ENCODE measurements around the gene GAL. TPM values are rescaled to one million over a fixed set of nuclear protein-coding genes. Genes with fewer than 3 reads are reported as not detected.

GAL gene
- total RNA-seq, 1 experiment from 2014 or later, result 0.29 TPM

DNA sequence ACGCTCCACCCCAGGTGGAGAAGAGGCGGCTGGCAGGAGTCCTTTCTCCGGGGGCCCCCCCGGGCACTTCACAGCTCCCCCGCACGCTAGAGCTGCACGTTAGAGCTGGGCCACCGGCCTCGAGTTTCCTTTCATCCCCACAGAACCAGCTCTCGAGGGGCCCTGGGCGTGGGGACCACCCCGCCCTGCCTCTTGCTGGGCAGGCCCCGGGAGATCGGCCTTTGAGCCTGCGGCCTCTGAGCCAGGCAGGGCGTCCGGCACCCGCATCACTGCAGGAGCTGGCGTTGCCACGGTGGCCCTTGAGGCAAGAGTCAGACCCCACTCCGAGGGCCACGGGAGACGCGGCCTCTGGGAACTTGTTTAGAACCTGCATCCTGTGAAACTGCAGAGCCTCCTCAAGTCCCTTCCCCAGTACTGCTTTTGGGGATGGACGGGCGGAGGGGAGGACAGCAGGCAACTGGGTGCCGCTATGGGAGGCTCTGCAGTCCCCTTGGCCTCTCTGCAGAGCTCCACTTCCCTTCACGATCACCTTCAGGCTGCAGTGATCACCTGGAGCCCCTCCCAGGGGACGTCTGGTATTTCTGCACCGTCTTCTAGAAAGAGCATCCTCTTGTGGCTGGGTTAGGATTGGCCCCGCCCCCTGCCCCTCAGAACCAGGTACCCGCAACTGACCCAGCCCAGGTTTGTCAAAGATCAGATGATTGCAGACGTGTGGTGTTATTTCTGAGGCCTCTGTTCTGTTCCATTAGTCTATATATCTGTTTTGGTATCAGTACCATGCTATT is 13.9 kb upstream of the GAL start:
- no peak for DNase-seq (ENCODE audit: low read depth, low spot score)
- in situ Hi-C loops (cut with HindIII; ENCODE audit: low pct_unique_long_range_greater_than_20kb, low sequenced_read_pairs), result no loop called here

DNA sequence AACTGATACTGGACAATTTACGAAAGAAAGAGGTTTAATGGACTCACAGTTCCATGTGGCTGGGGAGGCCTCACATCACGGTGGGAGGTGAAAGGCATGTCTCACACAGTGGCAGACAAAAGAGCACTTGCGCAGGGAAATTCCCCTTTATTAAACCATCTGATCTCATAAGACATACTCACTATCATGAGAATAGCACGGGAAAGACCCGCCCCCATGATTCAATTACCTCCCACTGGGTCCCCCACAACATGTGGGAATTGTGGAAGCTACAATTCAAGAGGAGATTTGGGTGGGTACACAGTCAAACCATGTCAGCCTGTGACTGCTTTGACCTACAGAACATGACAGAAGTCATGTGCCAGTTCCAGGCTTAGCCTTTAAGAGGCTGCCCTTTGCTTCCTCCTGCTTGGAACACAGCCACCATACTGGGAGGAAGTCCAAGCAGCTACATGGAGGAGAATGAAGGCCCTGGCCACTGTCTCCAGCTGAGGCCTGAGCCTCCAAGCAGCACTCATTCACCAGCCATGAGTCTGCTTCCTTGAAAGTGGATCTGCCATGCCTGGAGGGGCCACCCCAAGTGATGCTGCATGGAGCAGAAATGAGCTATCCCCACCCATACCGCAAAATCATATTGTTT is 10.9 kb upstream of the GAL start:
- in situ Hi-C loops (cut with HindIII; ENCODE audit: low pct_unique_long_range_greater_than_20kb, low sequenced_read_pairs), result no loop called here
- DNase-seq (ENCODE audit: low read depth, low spot score), result no peak

DNA sequence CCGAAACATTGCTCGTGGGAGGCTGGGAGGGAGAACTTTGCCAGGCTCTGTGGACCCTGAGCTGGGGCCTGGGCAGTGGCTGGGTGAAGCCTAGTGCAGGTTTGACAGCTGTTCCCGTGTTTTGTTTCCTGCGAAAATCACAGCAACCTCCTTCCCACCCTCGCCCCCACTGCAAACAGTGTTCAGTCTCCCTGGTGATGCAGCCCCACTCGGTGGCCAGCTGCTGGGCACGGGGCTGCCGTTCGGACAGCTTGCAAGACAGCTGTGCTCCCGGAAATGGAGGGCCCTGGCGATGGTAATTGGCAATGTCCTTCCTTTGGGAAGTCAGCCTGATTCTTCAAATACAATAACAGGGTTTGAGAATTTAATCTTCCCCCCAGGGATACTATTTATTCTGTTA is 10.4 kb upstream of the GAL start:
- in situ Hi-C loops (cut with HindIII; ENCODE audit: low pct_unique_long_range_greater_than_20kb, low sequenced_read_pairs), result no loop called here
- no peak for DNase-seq (ENCODE audit: low read depth, low spot score)

DNA sequence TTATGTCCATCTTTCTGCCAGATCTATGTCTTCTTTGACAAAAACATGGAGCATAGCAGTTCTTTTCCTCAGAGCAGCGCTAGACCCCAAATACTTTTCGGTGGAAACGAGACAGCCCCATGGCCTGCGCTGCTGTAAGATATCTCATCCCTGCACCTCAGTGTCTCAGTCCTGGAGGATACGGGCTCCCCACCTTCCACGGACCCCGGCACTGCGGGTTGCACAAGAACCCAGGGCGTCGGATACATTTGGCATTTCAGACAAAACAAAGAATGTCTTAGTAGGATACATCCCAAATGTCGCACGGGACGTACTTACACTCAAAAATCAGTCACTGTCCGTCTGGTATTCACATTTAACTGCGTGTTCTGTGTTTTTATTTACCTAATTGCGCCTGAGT is 9.9 kb upstream of the GAL start:
- in situ Hi-C loops (cut with HindIII; ENCODE audit: low pct_unique_long_range_greater_than_20kb, low sequenced_read_pairs), result no loop called here
- DNase-seq (ENCODE audit: low read depth, low spot score), result no peak

DNA sequence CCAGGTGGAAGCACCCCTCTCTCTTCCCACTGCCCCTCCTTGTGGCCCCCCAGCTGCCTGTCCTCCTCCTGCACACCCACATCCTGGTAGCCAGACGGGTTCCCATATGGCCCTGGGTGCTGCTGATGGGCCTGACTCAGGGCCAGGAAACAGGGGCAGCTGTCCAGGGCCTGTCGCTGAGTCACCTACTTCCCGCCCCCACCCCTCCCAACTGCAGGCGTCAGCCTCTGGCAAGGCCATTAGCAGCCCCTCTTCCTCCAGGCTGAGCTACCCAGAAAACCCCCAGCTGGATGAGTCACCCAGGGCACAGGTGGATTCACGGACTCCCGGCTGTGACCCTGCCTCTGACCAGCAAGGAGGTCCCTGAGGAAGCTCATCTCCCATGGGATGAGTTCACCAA is 6.9 kb upstream of the GAL start:
- in situ Hi-C loops (cut with HindIII; ENCODE audit: low pct_unique_long_range_greater_than_20kb, low sequenced_read_pairs), result no loop called here
- DNase-seq (ENCODE audit: low read depth, low spot score), result no peak

DNA sequence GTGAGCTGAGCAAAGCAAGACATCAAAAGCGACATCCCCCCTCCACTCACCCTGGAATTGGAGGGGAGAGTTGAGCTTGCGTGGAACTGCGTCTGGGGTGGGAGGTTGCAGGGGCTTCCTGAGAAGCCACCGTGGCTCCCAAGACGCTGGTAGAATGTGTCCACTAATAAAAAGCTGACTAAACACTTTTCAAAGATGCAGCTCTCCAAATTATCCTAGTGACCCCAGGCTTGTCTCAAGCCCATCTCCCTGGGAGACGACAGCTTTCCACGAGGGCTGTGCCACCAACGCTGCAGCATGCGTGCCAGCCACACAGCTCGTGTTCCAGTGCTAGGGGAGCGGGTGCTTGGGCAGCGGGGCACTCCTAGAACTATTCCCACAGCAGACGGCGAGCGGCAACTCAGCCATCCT is 6.3 kb upstream of the GAL start:
- in situ Hi-C loops (cut with HindIII; ENCODE audit: low pct_unique_long_range_greater_than_20kb, low sequenced_read_pairs), result no loop called here
- DNase-seq (ENCODE audit: low read depth, low spot score), result no peak

DNA sequence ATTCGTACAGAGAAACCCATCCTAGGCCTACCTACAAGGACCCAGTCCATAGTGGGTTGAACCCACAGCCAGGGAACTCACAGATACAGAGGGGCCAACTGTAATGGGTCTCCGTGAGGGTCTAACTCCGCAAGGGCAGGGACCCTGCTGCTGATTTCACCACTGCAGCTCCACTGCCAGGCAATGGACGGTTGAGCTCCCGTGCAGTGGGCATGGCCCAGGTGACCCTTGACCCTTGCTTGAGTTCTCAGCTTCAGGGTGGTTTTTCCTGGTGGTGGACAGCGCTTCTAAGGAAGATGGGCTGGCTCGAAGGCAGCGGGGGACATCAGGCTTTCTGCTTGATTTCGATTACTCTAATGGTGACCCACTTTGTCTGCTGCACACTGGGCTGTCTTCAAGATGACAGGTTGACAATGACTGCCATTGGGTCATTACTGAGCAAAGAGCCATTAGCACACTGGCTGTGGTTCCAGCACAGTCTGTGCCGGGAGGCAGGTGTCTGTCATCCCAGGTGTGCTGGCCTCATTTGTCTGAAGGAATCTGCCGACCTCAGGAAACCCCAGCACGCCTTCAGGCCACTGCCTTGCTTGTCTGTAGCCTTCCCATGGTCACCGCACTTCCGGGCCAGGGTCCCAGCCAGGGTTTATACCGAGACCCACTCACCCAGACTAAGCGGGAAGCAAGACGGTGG is 3.7 kb upstream of the GAL start:
- no peak for DNase-seq (ENCODE audit: low read depth, low spot score)
- in situ Hi-C loops (cut with HindIII; ENCODE audit: low pct_unique_long_range_greater_than_20kb, low sequenced_read_pairs), result no loop called here

DNA sequence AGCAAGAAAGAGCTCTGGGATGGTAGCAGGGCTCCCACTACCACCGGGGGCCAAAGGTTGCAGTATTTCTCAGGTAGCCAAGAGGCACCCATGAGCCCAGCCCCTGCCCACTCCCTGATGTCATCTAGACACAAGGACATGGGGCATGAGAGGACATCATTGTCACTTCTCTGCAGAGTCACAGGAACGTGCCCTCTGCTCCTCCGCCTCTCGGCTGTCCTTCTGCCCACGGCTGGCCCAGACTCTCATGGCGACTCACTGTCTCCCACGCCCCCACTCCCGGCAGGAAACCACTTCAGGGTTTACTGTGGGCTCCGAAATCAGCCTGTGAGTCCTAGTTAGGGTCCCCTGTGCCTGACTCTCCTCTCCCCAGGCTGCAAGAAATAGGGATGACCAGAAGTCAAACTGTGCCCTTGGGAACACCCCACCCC is 1.8 kb upstream of the GAL start:
- no peak for DNase-seq (ENCODE audit: low read depth, low spot score)
- in situ Hi-C loops (cut with HindIII; ENCODE audit: low pct_unique_long_range_greater_than_20kb, low sequenced_read_pairs), result no loop called here

DNA sequence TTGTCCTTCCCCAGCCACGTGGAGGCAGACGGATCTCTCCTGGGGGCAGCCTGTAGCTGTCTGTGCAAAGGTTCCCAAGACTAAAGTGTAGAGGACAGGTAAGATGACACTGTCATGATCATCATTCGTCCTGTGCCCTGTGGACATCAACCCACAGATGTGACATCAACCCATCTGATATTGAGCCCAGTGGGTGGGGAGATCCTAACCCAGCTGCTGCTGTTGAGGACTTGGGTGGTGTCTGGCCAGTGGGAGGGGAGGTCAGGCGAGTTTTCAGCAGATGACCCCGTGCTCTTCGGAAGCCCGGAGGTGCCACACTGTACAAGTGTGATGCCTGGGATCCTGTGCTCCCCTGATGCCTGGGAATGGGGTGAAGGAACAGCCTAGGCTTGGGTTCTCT is 1.2 kb upstream of the GAL start:
- in situ Hi-C loops (cut with HindIII; ENCODE audit: low pct_unique_long_range_greater_than_20kb, low sequenced_read_pairs), result no loop called here
- no peak for DNase-seq (ENCODE audit: low read depth, low spot score)

DNA sequence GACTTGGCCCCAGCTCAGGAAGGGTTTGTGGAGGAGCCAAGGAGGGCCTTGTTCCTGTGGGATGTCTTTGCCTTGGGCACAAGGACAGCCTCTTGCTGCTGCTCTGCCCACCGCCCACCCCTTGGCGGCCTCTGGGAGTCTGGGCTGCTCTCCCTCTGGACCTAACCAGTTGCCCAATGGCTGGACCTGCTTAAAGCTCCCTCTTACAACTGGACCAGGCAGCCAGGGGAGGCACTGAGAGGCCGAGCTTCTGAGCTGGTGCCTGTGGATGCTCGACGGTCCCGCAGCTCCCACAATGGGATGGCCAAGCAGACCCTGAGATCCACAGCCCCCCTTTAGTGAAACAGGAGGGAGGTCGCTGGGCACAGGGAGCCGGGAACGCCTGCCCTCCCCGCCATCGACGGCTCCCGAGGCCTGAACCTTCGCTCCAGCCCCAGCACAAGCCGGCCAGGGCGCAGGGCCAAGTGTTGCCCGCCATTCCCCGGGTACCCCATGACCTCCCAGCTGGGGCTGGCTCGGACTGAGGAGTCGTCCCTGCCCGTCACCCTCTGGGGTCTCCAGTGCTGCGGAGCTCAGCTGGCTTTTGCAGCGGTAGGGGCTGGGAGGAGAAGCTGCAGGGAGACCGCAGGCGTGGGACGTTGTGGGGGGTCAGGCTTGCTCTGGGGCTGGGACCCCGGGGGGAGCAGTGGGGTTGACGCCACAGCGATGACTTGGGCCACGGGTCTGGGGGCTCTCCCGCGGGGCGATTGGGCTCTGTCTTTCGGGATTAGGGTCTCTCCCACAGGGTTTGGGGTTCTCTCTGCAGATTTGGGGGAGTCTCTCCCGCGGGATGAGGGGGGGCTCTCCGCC is 584 bp upstream of the GAL start:
- no peak for DNase-seq (ENCODE audit: low read depth, low spot score)
- in situ Hi-C loops (cut with HindIII; ENCODE audit: low pct_unique_long_range_greater_than_20kb, low sequenced_read_pairs), result no loop called here

DNA sequence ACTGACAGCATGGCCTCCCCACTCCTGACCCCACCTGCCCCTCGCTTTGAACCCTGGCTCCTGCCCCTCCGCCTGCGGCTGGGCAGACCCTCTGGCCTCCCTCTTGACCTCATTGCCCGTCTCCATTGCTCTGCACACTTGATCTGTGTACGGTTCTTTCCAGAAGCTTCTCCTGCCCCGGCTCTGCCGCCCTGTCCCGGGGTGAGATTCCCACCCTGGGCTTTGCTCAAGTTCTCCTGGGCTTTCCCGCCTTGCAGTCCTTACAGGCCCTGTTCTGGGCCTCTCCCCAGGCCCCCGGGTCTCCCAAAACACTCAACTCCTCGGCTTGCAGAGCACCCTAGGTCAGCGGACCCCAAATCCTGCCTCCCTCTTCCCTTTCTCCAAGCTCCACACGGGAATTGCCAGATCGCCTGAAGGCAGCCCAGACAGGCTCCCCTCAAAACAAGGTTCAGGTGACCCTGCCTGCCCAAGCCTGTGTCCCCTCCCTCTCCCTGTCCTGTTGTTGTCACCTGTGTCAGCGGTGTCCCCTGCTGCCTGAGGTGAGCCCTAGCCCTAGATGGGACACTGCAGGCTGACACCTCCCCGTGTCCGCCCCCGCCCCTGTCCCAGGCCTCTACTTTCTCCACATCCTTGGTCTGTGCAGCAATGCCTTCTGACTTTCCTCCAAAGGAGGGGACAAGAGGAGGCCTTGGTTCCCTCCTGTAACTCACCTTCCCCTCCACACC is 1.5 kb downstream of the GAL start:
- in situ Hi-C loops (cut with HindIII; ENCODE audit: low pct_unique_long_range_greater_than_20kb, low sequenced_read_pairs), result no loop called here
- DNase-seq (ENCODE audit: low read depth, low spot score), result no peak

DNA sequence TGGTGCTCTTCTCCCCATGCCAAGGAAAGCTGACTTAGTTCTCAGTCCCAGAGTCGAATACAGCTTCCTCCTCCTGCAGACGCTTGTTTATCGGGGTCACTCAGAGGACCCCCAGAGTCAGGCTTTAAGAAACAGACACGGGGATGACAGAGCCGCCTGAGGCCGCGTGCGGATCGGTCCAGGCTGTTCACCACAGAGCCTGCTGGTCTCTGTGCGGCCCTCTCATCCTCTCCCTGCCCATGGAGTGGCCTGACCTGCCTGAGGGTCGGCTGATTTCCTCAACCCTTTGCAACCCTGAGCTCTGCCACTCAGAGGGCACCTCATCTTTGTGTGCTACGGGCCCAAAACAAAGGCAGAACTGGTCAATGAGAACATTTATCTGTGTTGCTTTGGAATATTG is 2.1 kb downstream of the GAL start:
- in situ Hi-C loops (cut with HindIII; ENCODE audit: low pct_unique_long_range_greater_than_20kb, low sequenced_read_pairs), result no loop called here
- DNase-seq (ENCODE audit: low read depth, low spot score), result no peak

DNA sequence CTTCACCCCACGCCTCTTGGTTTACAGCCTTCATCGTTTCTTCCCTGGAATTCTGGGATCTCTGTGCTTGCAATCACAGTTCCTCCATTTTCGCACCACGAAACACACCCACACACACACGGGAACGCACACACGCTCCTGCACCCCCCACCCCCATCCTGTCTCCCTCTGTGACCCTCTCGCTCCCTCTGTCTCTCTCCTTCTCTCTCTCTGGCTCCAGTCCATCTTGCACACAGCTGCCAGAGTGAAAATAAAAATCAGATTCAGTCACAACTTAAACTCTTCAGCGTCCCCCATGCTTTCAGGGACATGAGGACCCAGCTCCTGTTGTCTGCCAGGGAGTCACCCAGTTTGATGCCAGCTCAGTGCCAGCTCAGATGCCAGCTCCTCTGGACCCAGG is 3.0 kb downstream of the GAL start:
- in situ Hi-C loops (cut with HindIII; ENCODE audit: low pct_unique_long_range_greater_than_20kb, low sequenced_read_pairs), result no loop called here
- no peak for DNase-seq (ENCODE audit: low read depth, low spot score)

DNA sequence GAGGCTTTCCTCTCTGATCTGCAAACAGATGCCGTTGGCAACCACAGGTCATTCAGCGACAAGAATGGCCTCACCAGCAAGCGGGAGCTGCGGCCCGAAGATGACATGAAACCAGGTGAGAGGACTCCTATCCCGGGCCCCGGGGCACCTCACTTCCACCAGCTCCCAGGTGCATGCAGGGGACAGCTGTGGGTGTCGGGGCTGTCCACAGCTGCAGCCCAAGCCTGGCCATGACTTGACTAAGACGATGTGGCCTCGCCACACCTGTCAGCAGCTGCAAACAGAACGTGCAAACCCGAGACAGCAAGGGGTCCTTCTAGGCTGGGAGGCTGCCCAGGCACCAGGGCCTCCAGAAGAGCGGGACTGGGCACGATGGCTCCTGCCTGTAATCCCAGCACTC is 3.6 kb downstream of the GAL start:
- in situ Hi-C loops (cut with HindIII; ENCODE audit: low pct_unique_long_range_greater_than_20kb, low sequenced_read_pairs), result no loop called here
- DNase-seq (ENCODE audit: low read depth, low spot score), result no peak

DNA sequence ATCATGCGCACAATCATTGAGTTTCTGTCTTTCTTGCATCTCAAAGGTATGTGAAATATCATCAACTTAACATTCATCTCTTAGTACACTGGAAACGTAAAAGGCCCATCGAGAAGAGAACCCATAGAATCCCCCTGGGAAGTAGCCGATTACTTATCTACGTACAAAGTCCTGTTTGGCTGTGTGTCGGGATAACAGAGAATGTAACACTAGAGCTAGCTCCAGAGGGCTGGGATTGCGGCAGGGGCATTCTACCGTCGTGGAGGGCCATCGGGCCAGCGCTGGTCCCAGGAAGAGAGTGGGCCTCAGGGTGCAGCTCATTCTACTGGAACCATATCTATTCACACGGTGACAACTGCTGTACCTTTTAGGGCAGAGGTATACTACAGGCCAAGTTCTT is 4.5 kb downstream of the GAL start:
- in situ Hi-C loops (cut with HindIII; ENCODE audit: low pct_unique_long_range_greater_than_20kb, low sequenced_read_pairs), result no loop called here
- DNase-seq (ENCODE audit: low read depth, low spot score), result no peak

DNA sequence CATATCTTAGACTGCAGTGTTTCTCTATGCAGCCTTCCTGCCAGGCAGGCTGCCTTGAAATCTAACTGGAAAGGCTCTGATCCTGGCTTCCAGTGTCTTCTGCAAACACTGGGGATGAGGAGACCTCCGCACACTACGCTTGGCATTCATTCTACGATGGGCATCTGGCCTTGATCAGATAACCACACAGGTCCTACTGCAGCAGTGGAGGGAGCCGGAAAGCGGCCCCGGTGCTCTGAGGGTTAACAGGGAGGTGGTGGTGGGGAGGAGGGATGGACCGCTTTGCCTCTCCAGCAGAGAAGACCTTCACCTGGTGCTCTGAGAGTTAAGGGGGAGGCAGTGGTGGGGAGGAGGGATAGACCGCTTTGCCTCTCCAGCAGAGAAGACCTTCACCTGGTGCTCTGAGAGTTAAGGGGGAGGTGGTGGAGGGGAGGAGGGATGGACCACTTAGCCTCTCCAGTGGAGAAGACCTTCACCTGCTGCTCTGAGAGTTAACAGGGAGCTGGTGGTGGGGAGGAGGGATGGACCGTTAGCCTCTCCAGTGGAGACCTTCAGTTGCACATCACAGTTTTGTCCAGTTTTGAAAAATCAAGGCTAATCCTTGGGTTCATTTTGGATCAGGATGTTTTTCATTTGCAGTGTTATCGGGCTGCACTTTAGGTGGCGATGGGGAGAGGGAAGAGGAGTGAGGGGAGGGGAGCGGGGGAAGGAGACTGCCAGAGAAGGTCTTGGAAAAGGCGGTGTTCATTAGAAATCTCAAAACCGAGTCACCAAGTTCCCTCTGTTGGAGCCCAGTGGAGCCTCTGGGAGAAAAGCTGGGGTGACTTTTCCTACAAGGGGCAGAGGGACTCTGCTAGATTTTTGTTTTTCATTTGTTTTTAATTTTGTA is 5.6 kb downstream of the GAL start:
- in situ Hi-C loops (cut with HindIII; ENCODE audit: low pct_unique_long_range_greater_than_20kb, low sequenced_read_pairs), result no loop called here
- DNase-seq (ENCODE audit: low read depth, low spot score), result no peak

Data from SK-MEL-5 (cell line).